AG20443 (cell line): ENCODE results near the gene ANKRD33B.
"Not testable (repeated sequence)": the region's sequence is repeated elsewhere in the genome, so short reads cannot be mapped to it uniquely, and the experiment has no call there.

Source experiments
- DNase-seq: peaks from one replicate; pipeline ENCODE4 v3.0.0; 2012; ENCODE audit warnings: low spot score, mixed read lengths

The ANKRD33B gene

GRCh38 chr5:10595293-10595671, 31.4 kb downstream of the ANKRD33B start:
- peak; percentile 69 for DNase-seq

- DNase-seq = peak; percentile 90
Measured at GRCh38 chr5:10595672-10596309, 31.9 kb downstream of the ANKRD33B start.

- DNase-seq = no peak
Measured at GRCh38 chr5:10596310-10596703, 32.4 kb downstream of the ANKRD33B start.

GRCh38 chr5:10596886-10597451, 33.1 kb downstream of the ANKRD33B start:
- DNase-seq = no peak

- no peak for DNase-seq
Measured at GRCh38 chr5:10599113-10599512, 35.2 kb downstream of the ANKRD33B start.

- DNase-seq = no peak
Measured at GRCh38 chr5:10599862-10600284, 36.0 kb downstream of the ANKRD33B start.

- no peak for DNase-seq
Measured at GRCh38 chr5:10600626-10601245, 36.9 kb downstream of the ANKRD33B start.

- peak; percentile 84 for DNase-seq
Measured at GRCh38 chr5:10601246-10602030, 37.6 kb downstream of the ANKRD33B start.

- DNase-seq = no peak
Measured at GRCh38 chr5:10602031-10602806, 38.3 kb downstream of the ANKRD33B start.

- DNase-seq = no peak
Measured at GRCh38 chr5:10604975-10605374, 41.1 kb downstream of the ANKRD33B start.

- DNase-seq = not testable (repeated sequence)
Measured at GRCh38 chr5:10606632-10607022, 42.8 kb downstream of the ANKRD33B start.

GRCh38 chr5:10607023-10607665, 43.3 kb downstream of the ANKRD33B start:
- DNase-seq = no peak

- peak; percentile 89 for DNase-seq
Measured at GRCh38 chr5:10607666-10608073, 43.8 kb downstream of the ANKRD33B start.

- not testable (repeated sequence) for DNase-seq
Measured at GRCh38 chr5:10608081-10608480, 44.2 kb downstream of the ANKRD33B start.

GRCh38 chr5:10610058-10610457, 46.2 kb downstream of the ANKRD33B start:
- DNase-seq = no peak

GRCh38 chr5:10611290-10611689, 47.4 kb downstream of the ANKRD33B start:
- DNase-seq = no peak

- no peak for DNase-seq
Measured at GRCh38 chr5:10612251-10612650, 48.4 kb downstream of the ANKRD33B start.

GRCh38 chr5:10615693-10616092, 51.8 kb downstream of the ANKRD33B start:
- no peak for DNase-seq

GRCh38 chr5:10617103-10617502, 53.2 kb downstream of the ANKRD33B start:
- DNase-seq = no peak

GRCh38 chr5:10618311-10618710, 54.4 kb downstream of the ANKRD33B start:
- DNase-seq = no peak

- no peak for DNase-seq
Measured at GRCh38 chr5:10619649-10620048, 55.8 kb downstream of the ANKRD33B start.
